ENCODE results near the gene LRP6. TPM values are rescaled to one million over a fixed set of nuclear protein-coding genes. Genes with fewer than 3 reads are reported as not detected.
A peak's percentile ranks its signal among the peaks of the same experiment; 100 is the strongest.

LRP6 gene
- total and polyA plus RNA-seq, 2 of the 13 experiments (the other 11 are each of a cell fraction or from before 2014, with no cell fraction given): 33.8 to 42.0 TPM

- peak; percentile 81 for ATAC-seq
- CTCF ChIA-PET (ENCODE audit: low intra/inter-chr PET ratio, low total read pairs): no interaction called here
- TF ChIP-seq ZNF629 (CRISPR knock-in tag; conservative IDR thresholded peaks at IDR 0.05) (0 out of 2 replicates have a peak, but pooled peaks have one; percentile 15), ZNF597 (CRISPR knock-in tag; IDR thresholded peaks at IDR 0.05) (no peak), FOXP4 (CRISPR knock-in tag; IDR thresholded peaks at IDR 0.05) (peak; percentile 66), ETV5 (CRISPR knock-in tag; IDR thresholded peaks at IDR 0.05; ENCODE audit: borderline replicate concordance) (peak; percentile 75; the same call in 1 of the 2 replicates), PPARG (CRISPR knock-in tag; conservative IDR thresholded peaks at IDR 0.05) (peak; percentile 43), ZNF264 (CRISPR knock-in tag; IDR thresholded peaks at IDR 0.05) (0 out of 2 replicates have a peak, but pooled peaks have one; percentile 31), HNRNPUL1 (IDR thresholded peaks at IDR 0.05; ENCODE audit: low read depth, low read length) (no peak), TOE1 (CRISPR knock-in tag; IDR thresholded peaks at IDR 0.05) (no peak), ZMAT3 (CRISPR knock-in tag; conservative IDR thresholded peaks at IDR 0.05) (no peak), ZNF687 (CRISPR knock-in tag; IDR thresholded peaks at IDR 0.05) (no peak), JDP2 (CRISPR knock-in tag; IDR thresholded peaks at IDR 0.05; ENCODE audit: borderline replicate concordance) (no peak), MAZ (IDR thresholded peaks at IDR 0.05; ENCODE audit: borderline replicate concordance, low read depth, low read length) (no peak), MAZ (CRISPR knock-in tag; IDR thresholded peaks at IDR 0.05; ENCODE audit: low read depth) (no peak), RORA (CRISPR knock-in tag; IDR thresholded peaks at IDR 0.05) (no peak), ZNF800 (CRISPR knock-in tag; IDR thresholded peaks at IDR 0.05) (peak; percentile 28; the same call in 1 of the 2 replicates), ERF (CRISPR knock-in tag; IDR thresholded peaks at IDR 0.05) (peak; percentile 35; the same call in 1 of the 2 replicates)
Measured at GRCh38 chr12:12214635-12215131, 52.2 kb downstream of the LRP6 start.

More at GRCh38 chr12:12214635-12215131, 52.2 kb downstream of the LRP6 start:
- peak overlapping the region; percentile 33; the same call in 1 of the 2 replicates for H3K9ac ChIP-seq (ENCODE audit: insufficient read depth, low read depth, low read length)
- FAIRE-seq (peak; percentile 56), DNase-seq (ENCODE audit: low spot score) (peak; percentile 24)
- H3K9me3 ChIP-seq (ENCODE audit: low read length): no peaks in the 10 kb centered on the region
- no peaks in the 10 kb centered on the region for H4K20me1 ChIP-seq (ENCODE audit: insufficient read depth, low read length)
- intact Hi-C loops (cut with micrococcal nuclease; ENCODE audit: unreplicated experiment): loop anchor here (5.0 kb wide), 1 partner anchor 53 kb away; the partner anchor contains the start of gene LRP6
- peaks cover 94% of the 10 kb centered on the region for H3K79me2 ChIP-seq (ENCODE audit: insufficient read depth, low read length)
- peak overlapping the region in 1 of 3 experiments; percentile 20; a peak in 3 of 6 replicates for H3K4me3 ChIP-seq (replicated peaks in 1 of 3; ENCODE audit: insufficient read depth in 1 of 3, low read depth in 2 of 3, low read length in 3 of 3)
- no peak overlapping the region for H2AFZ ChIP-seq (ENCODE audit: low read length)
- H3K27ac ChIP-seq (ENCODE audit: extremely low read length, insufficient read depth, low read length): peak overlapping the region; percentile 84
- 24% methylated on average over 3 of the region's 3 CpGs for WGBS (ENCODE audit: low lambda C conversion rate)
- BruUV-seq (replicated peaks): no TSS peak
- H3K4me1 ChIP-seq (ENCODE audit: insufficient read depth, low read length): peaks cover 94% of the 10 kb centered on the region
- H3K36me3 ChIP-seq (replicated peaks in 1 of 2; ENCODE audit: control insufficient read depth in 1 of 2, insufficient read depth in 2 of 2, low read length in 2 of 2): no peaks in the 10 kb centered on the region
- H3K4me2 ChIP-seq (ENCODE audit: low read depth, low read length): peak overlapping the region; percentile 63
- POLR2A ChIA-PET: no interaction called here
- in situ Hi-C loops (cut with HindIII; ENCODE audit: extremely low pct_ligation_motif_present, low pct_unique_long_range_greater_than_20kb): no loop called here
- H3K27me3 ChIP-seq (ENCODE audit: control insufficient read depth in 1 of 2, insufficient read depth in 2 of 2, low read length in 2 of 2): no peaks in the 10 kb centered on the region; a peak in 1 of 5 replicates

Measured in HepG2 (cell line).